Gastroesophageal sphincter (tissue), 4 donors: Measurements from ENCODE around the gene BTBD3. TPM values are rescaled to one million over a fixed set of nuclear protein-coding genes. Genes with fewer than 3 reads are reported as not detected.

ENCODE experiments used
- ATAC-seq: fragments of 150-250 bp; one replicate; pipeline ENCODE4 v1.9.1; 2016; ENCODE audit warnings: mild to moderate bottlenecking, moderate library complexity
- H3K27ac ChIP-seq, 4 donors: fragments of 200-600 bp; sonication (generic) in 3 of 4; 1 replicate in 3 of 4; 2 replicates in 1 of 4; pipeline ENCODE4 v1.5.1; 2016 to 2019
- H3K27me3 ChIP-seq: fragments of 200-600 bp; sonication (generic); one replicate; pipeline ENCODE4 v1.5.1; 2019
- H3K36me3 ChIP-seq, 2 donors: fragments of 200-600 bp; sonication (generic); one replicate each; pipeline ENCODE4 v1.5.1; 2019; ENCODE audit warnings: control low read depth in 1 of 2
- H3K4me1 ChIP-seq, 3 donors: fragments of 200-600 bp; sonication (generic); 1 replicate in 2 of 3; 2 replicates in 1 of 3; pipeline ENCODE4 v1.5.1; 2016 to 2019; ENCODE audit warnings: control low read depth in 2 of 3
- H3K4me3 ChIP-seq, 2 donors: fragments of 200-600 bp; sonication (generic); one replicate each; pipeline ENCODE4 v1.5.1; 2019; ENCODE audit warnings: mild to moderate bottlenecking in 1 of 2, moderate library complexity in 1 of 2
- H3K9me3 ChIP-seq, 3 donors: fragments of 200-600 bp; sonication (generic); one replicate each; pipeline ENCODE4 v1.5.1; 2017 to 2019; ENCODE audit warnings: control low read depth in 2 of 3
- EP300 ChIP-seq: sonication (generic); formaldehyde crosslinking; IDR thresholded peaks from one replicate; pipeline ENCODE4 v1.6.1; 2017; ENCODE audit warnings: antibody characterized with exemption, mild to moderate bottlenecking
- POLR2A ChIP-seq, 2 donors: fragments of 450-650 bp; IDR thresholded peaks; one replicate each; pipeline ENCODE4 v1.6.1; 2017; ENCODE audit warnings: antibody characterized with exemption in 2 of 2, mild to moderate bottlenecking in 2 of 2, moderate library complexity in 1 of 2
- POLR2AphosphoS5 ChIP-seq: sonication (generic); formaldehyde crosslinking; IDR thresholded peaks from one replicate; pipeline ENCODE4 v1.6.1; 2017; ENCODE audit warnings: antibody characterized with exemption
- WGBS, 2 donors: methylation state at CpG; one replicate each; pipeline ENCODE4 v1.1.5; 2018; ENCODE audit warnings: low coverage in 1 of 2; 5-methylcytosine and 5-hydroxymethylcytosine counted together
- total RNA-seq, 4 donors: library from RNA; depleted of rRNA; stranded (reverse); fragments of >200 nt; gene quantifications; one replicate each; pipeline ENCODE4 v1.1.0, GENCODE V29; 2016
- TF ChIP-seq, protein P1 (sequence below), 4 experiments: fragments of 200-600 bp in 2 of 4; fragments of 450-650 bp in 2 of 4; sonication (generic) in 1 of 4; IDR thresholded peaks; one replicate each; pipeline ENCODE4 v1.5.1; 2017 to 2019; ENCODE audit warnings: antibody characterized with exemption in 4 of 4, mild to moderate bottlenecking in 2 of 4, moderate library complexity in 2 of 4

Gene BTBD3
- total RNA-seq, 4 donors from 2014 or later: 25.9 to 87.8 (median 34.8) TPM

DNA sequence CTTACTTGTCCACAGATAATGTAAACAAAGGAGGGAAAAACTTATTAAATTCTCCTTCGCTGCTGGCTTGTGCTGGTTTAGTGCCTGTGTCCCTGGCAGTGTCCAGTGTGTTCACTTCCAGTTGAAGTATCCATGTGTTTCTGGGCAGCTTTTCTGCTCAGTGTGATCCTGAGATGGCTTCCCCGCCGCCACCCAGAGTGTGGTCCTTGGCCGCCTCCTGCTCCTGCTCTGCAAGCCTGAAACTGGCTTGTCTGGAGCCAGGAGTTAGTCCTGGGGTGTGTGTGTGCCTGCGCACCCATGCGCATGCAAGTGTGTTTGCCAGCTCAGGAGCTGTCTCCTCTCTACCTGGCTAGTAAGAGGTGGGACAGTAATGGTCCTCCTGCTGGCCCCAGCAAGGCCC, 7.2 kb downstream of the BTBD3 start:
- Histone ChIP-seq H3K27ac (no peak overlapping the region), H3K36me3 (peaks cover 0 to 27% of the 10 kb centered on the region in 2 donors), H3K4me1 (peaks cover 0 to 16% (median 0%) of the 10 kb centered on the region in 3 donors), H3K27me3 (no peaks in the 10 kb centered on the region), H3K4me3 (no peak overlapping the region), H3K9me3 (no peaks in the 10 kb centered on the region)
- TF ChIP-seq POLR2AphosphoS5: no peak
- TF ChIP-seq, protein P1, sequence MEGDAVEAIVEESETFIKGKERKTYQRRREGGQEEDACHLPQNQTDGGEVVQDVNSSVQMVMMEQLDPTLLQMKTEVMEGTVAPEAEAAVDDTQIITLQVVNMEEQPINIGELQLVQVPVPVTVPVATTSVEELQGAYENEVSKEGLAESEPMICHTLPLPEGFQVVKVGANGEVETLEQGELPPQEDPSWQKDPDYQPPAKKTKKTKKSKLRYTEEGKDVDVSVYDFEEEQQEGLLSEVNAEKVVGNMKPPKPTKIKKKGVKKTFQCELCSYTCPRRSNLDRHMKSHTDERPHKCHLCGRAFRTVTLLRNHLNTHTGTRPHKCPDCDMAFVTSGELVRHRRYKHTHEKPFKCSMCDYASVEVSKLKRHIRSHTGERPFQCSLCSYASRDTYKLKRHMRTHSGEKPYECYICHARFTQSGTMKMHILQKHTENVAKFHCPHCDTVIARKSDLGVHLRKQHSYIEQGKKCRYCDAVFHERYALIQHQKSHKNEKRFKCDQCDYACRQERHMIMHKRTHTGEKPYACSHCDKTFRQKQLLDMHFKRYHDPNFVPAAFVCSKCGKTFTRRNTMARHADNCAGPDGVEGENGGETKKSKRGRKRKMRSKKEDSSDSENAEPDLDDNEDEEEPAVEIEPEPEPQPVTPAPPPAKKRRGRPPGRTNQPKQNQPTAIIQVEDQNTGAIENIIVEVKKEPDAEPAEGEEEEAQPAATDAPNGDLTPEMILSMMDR (IDR thresholded peaks at IDR 0.05): no peak
- TF ChIP-seq EP300: no peak
- TF ChIP-seq POLR2A (IDR thresholded peaks at IDR 0.05): no peak
- WGBS, 2 donors: 56 to 77% methylated on average over 1 to 4 of the region's 6 CpGs
- no peak for ATAC-seq

DNA sequence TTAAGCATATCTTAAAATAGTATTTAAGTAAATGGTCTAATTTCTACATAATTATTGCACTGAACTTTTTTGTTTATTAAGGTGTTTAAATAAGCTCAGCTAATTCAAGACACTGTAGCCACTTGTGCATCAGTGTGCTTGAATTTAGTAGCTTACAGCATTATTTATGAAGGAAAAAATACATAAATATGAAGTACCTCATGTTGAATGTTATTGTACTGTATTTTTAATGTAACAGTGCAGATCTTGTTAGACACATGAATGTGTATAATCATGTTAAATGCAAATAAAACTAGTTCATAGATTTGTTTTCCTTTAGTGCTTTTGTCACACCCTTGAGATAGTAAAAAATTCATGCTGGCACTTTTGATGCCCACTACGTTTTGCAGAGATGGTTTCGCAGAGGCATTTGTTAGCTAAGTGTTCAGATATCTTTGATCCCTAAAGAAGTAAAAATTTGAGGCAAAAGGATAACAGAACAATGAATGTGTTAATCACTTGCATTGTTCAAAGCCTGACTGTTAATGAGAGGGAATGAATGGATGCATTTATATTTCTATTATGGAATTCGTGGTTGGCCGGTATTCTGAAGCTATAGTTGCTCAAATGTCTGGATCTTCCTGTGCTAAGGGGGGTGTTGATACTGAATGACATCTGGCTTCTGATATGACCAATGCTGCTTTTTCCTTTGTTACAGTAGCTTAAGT, 8.8 kb downstream of the BTBD3 start:
- Histone ChIP-seq H3K27ac (no peak overlapping the region), H3K4me1 (peaks cover 0 to 11% (median 0%) of the 10 kb centered on the region in 3 donors), H3K27me3 (no peaks in the 10 kb centered on the region), H3K9me3 (no peaks in the 10 kb centered on the region), H3K4me3 (no peak overlapping the region), H3K36me3 (peaks cover 0 to 27% of the 10 kb centered on the region in 2 donors)
- TF ChIP-seq, protein P1 (IDR thresholded peaks at IDR 0.05): no peak
- TF ChIP-seq POLR2AphosphoS5 (no peak), POLR2A (IDR thresholded peaks at IDR 0.05) (no peak), EP300 (no peak)
- 86 to 89% methylated on average over 4 of the region's 4 CpGs for WGBS, 2 donors
- no peak for ATAC-seq

DNA sequence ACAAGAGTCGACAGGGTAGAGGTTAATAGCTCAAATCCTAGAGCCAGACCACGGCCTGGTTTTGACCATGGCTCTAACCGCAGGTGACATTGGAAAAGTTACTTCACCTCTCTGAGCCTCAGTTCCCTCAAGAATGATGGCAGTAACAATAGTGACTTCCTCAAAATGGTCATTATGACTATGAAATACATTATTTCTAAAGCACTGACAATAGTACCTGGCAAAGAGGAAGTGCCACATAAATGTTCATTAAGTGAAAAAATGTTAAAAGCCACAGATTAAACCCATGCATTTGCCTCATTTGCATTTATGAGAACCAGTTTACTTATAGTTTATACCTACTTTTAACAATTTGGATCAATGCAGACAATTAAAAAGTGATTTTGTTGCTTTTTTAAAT, 12.3 kb downstream of the BTBD3 start:
- no peak for ATAC-seq
- Histone ChIP-seq H3K9me3 (no peaks in the 10 kb centered on the region), H3K27me3 (no peaks in the 10 kb centered on the region), H3K36me3 (peaks cover 0 to 12% of the 10 kb centered on the region in 2 donors), H3K4me3 (no peak overlapping the region), H3K4me1 (peaks cover 0 to 3% (median 0%) of the 10 kb centered on the region in 3 donors), H3K27ac (no peak overlapping the region)
- WGBS, 2 donors: 83 to 100% methylated on average over 1 to 3 of the region's 3 CpGs
- TF ChIP-seq POLR2AphosphoS5 (no peak), POLR2A (IDR thresholded peaks at IDR 0.05) (no peak), EP300 (no peak)
- TF ChIP-seq, protein P1 (IDR thresholded peaks at IDR 0.05): no peak

DNA sequence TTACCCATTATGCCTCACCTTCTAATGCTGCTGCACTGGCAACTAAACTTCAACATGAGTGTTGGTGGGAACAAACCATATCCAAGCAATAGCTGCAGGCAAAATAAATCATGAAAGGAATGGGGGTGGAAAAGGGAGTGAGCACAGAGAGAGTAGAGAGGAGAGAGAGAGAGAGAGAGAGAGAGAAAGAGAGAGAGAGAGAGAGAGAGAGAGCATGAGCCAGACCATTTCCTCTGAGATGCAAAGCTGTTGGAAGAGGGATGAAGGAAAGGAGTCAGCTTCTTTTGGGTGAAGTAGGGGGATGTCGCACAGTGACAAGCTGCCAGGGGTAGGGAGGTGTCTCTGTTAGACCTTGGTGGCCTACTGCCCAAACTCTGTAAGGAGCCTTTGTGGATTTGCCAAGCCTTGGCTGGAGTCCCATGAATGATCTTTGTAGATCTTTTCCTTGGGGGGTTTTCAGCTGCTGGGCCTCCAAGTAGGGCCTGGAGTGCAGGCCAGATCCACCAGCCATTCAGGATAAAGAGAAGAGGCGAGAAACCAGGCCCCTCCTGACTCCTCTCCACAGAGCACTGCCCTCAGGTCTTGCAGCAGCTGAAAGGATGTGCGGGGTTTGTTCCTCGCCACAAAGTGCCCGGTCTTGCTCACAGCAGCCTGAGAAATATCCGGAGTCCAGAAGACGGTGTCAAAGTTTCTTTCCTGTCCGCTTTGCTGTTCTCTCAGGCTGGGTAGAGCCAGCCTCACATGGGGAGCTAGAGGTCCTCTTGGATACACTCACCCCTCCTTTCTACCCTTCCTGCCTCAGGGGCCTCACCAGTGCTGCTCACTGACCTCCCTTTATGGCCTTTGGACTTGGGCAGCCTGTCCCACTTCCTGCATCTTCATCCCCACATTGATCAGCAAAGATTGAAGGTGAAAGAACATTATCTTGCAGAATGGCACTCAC, 17.8 kb downstream of the BTBD3 start:
- Histone ChIP-seq H3K27me3 (no peaks in the 10 kb centered on the region), H3K27ac (no peak overlapping the region), H3K4me3 (no peak overlapping the region), H3K9me3 (no peaks in the 10 kb centered on the region), H3K4me1 (no peaks in the 10 kb centered on the region), H3K36me3 (no peaks in the 10 kb centered on the region)
- WGBS, 2 donors: 83 to 90% methylated on average over 4 to 5 of the region's 8 CpGs
- ATAC-seq: no peak
- TF ChIP-seq POLR2A (IDR thresholded peaks at IDR 0.05) (no peak), EP300 (no peak), POLR2AphosphoS5 (no peak)
- TF ChIP-seq, protein P1 (IDR thresholded peaks at IDR 0.05): no peak
